Activated CD4-positive, CD25-positive, alpha-beta regulatory T cell treated with anti-CD3 and anti-CD28 coated beads, Interleukin-2, amount 50 U/mL, for 24 hours (primary cell): ENCODE results near the gene ST3GAL3.
"Not testable (repeated sequence)": the region's sequence is repeated elsewhere in the genome, so short reads cannot be mapped to it uniquely, and the experiment has no call there.

ENCODE experiments used
- ATAC-seq, 2 donors: fragments of 150-1000 bp; cut with Tn5 transposase; one replicate each; pipeline ENCODE4 v1.10.0; 2021; ENCODE audit warnings: mild to moderate bottlenecking in 1 of 2, moderate library complexity in 1 of 2

Gene ST3GAL3

DNA sequence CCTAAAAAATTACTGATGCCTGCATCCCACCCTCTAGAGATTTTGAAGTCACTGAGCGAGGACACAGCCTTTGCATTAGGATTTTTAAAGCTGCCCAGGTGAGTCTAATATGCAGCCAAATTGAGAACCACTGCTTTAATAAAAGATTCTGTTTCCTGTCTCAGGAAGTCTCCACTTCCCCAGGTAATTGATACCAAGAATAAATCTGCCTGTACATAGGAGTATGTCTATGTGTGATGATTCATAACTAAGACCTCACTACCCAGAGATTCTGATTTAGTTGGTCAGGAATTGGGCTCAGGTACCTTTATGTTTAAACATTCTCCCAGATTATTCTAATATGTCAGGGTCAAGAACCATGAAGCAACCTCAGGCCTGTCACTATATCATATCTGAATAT, 117.5 kb downstream of the ST3GAL3 start:
- no peak for ATAC-seq

DNA sequence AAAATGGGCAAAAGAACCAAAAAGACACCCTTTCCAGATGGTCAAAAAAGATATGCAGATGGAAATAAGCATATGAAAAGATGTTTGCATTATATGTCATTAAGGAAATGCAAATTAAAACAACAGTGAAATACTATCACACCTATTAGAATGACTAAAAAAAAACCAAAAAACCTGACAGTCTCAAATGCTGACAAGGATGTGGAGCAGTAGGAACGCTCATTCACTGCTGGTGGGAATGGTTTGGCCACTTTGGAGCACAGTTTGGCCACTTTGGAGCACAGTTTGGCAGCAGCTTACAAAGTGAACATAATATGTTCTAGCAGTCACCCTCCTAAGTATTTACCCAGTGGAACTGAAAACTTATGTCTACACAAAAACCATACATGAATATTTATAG, 121.2 kb downstream of the ST3GAL3 start:
- no peak for ATAC-seq

DNA sequence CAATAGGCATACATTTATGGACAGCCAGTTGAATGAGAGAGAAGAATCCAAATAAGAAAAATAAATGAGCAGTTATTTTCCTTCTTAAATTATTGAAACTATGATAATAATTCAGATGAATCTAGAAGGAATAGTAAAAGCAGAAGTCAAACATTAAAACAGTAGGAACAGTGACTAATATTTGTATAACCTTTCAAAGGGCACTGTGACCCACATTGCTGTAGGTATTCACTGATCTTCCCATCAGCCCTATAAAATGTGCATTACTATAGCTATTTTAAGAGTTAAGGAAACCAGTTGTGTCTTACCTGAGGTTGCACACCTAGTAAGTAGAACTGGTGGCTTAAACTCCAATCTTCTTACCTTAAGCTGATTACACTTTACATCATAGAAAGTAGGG, 123.5 kb downstream of the ST3GAL3 start:
- peak in 1 of 2 donors; percentile 44 for ATAC-seq

DNA sequence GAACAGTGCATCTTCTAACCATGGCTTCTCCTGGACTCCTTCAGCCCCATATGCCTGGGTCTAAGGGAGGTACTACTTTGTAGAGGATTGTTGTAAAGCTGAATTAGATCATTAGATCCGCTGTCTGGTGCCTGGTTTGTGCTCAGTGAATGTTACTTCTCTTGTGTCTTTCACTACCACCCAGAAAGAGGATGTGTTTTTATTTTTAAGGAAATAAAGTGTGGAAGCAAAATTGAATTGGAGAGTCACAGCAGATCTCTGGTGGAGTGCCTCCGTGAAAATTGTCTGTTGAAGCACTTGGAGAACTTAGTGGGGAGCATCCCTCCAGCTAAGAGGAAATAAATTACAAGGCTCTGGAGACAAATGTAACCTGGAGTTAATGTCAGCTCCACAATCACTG, 124.5 kb downstream of the ST3GAL3 start:
- ATAC-seq = no peak

DNA sequence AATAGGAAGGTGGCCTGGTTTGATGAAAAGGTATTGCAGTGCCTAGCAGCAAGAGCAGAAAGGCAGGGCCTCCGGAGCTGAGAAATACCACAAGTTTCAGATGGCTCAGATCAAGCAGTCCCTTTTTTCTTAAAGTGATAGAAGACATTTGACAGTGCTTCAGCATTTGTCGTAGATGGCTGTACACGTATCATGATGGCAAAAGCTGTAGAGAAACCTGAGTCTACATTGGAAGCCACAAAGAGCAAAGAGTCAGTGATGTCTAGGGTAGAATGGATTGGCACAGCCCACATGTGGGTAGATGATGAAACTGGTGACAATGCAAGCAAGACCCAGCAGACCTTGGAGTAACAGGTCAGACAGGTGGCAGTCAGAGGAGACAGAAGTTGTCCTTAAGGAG, 124.9 kb downstream of the ST3GAL3 start:
- ATAC-seq = peak; percentile 55 to 64

DNA sequence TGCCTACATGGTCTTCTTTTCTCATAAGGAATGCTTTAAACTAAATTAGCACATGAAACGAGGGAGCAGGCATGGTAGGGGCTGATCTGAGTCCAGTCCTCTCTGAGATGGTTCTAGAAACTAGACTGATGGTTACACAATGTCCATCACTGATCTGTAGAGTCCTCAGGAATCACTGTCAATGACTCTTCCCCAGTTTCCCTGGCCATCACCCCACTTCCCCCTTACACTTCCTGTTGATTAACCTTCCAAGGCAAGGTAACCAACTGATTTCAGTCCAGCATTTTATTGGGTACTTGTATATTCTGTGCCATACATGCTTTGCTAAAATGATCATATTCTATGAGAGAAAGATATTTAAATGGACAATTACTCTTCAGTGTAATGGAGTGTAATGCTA, 125.7 kb downstream of the ST3GAL3 start:
- no peak for ATAC-seq

DNA sequence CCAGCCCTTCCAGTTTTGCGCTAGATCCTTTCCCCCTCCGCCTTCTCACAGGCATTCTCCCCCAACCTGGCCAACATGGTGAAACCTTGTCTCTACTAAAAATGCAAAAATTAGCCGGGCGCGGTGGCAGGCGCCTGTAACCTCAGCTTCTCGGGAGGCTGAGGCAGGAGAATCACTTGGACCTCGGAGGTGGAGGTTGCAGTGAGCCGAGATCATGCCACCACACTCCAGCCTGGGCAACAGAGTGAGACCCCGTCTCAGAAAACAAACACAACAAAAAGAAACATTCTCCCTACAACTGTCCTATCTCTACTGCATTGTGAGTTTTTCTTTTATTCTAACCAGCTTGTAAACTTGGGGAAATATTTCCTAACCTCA, 126.6 kb downstream of the ST3GAL3 start:
- ATAC-seq = not testable (repeated sequence)

DNA sequence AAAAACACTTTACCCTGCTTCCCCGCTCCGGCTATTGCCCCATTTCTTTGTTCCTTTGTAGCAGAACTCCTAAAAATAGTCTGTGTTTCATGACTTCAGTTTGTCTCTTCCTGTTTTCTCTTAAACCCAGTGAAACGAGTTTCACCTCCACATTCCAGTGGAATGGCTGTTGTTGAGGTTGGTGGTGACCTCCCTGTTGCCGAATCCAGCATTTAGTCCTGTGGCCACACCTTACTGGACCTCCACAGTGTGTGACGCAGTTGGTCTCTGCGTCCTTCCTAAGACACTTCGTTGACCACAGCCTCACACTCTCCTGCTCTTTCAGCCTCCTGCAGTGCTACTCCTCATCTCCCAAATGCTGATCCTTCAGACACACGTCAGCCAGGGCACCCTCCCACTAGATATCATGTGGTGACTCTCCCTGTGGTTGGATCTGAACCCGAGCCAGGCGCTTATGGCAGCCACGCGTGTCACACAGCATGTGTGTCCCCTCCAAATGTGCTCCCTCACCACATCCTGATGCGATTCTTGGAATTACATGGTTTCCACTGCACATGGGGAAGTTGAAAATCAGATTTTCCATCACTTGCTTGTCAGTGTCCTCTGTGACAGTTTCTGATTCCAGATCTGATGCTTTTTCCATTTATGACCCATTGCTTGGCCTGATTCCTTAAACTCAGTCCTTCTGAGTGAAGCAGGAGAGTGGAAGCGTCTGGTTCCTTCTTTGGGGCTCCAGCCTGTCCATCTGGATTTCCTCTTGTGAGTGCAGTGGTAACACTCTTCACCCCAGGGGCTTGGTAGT, 127.1 kb downstream of the ST3GAL3 start:
- ATAC-seq = no peak

DNA sequence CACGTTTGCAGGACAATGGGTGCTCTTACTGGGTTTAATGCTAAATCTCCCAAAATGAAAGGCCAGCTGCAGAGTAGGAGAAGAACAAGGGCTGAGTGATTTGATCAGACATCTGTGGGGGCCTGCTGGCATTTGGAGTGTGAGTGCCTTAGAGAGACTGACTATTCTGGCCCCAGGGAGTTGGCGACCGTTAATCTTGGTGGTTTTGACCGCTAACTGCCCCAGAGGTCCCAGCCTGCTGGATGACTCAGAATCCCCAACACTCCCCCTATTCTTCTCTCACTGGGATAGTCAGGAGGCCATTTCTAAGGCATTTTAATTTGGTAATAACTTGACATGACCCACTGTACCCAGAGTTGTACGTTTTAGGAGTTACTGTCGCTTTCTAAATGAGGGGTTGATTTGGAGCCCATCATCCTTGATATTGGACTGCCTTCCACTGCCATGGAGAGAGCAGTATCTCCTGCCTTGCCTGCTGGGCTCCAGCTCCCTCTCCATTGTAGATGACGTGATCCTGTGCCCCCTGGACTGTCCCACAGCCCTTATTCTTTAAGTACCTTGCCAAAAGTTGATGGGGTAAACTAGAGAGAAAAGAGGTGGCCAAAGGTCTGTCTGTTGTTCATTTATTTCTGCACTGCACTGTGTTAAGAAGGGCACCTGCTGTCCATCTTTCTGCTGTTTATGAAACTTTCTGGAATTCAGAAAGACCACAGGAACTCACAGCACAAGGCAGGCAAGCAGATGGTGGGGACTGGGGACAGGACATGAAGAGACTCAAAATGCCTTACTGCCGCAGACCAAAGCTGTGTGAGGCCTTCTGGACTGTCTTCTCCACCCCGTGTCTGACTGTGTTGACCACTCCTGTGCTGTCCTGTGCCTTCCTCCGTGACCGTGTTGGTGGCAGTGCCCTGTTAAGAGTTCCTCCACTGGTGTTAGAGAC, 128.0 kb downstream of the ST3GAL3 start:
- no peak for ATAC-seq

DNA sequence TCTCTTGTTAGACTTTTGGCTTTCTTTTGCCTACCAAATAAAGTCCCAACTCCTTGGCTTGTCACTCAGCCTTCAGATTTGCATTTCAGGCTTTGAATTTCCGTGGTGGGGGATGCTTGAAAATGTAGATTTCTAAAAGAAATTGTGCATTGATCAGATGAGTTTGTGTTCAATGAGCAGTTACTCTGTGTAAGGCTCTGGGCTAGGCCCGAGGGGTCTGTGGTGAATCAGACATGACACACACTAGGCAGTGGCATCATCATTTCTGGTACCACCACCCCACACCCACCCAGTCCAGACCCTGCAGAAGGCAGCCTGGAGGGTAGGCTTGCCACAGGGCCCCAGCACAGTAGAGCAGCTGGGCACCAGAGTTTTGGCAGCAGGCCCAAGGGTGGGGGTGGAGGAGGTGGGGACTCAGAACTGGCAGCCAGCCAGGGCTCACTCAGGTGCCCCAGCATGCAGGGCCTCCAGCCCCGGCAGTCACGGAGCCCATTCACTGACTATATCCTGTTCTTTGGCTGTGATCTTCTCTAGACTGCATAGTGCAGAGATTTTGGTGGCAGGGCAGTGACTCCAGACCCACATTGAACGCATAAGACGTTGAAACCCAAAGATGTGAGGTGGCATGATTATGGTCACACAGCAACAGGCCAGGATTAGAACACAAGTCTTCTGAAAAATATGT, 129.1 kb downstream of the ST3GAL3 start:
- peak; percentile 78 to 80 for ATAC-seq

DNA sequence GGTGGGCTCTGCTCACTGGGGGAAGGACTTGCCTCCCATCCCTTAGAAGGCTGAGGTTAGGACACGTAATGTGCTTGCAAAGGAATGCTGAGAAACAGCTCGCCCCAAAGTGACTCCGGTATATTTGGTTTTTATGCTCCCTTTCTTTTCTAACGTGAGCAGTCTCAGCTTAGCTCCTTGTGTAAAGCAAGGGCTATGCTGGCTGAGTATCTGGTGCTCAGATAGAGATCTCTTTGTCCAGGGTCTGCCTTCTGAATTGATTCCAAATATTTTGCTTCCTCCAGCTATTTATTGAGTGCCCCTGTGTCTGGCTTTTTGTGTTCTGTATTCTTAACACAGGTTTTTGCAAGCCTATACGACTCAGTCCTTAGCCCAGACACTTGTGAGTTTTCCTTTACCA, 131.7 kb downstream of the ST3GAL3 start:
- no peak for ATAC-seq

DNA sequence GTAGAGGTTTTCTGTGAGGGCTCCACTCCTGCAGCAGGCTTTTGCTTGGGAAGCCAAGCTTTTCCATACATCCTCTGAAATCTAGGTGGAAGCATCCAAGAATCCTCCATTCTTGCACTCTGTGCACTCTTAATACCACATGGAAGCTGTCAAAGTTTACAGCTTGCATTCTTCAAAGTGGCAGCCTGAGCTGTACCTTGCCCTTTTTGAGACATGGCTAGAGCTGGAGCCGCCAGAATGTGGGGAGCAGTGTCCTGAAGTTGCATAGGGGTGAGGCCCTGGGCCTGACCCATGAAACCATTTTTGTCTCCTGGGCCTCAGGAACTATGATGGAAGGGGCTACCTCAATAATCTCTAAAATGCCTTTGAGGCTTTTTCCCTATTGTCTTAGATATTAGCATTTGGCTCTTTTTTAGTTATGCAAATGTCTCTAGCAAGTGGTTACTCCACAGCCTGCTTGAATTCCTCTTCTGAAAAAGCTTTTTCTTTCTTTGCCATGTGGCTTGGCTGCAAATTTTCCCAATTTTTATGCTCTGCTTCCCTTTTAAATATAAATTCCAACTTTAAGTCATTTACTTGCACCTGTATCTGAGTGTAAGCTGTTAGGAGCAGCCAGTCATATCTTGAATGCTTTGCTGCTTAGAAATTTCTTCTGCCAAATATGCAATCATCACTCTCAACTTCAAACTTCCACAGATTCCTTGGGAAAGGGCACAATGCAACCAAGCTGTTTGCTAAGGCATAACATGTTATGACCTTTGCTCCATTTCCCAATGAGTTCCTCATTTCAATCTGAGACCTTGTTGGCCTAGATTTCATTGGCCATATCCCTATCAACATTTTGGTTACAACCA, 134.2 kb downstream of the ST3GAL3 start:
- no peak for ATAC-seq

DNA sequence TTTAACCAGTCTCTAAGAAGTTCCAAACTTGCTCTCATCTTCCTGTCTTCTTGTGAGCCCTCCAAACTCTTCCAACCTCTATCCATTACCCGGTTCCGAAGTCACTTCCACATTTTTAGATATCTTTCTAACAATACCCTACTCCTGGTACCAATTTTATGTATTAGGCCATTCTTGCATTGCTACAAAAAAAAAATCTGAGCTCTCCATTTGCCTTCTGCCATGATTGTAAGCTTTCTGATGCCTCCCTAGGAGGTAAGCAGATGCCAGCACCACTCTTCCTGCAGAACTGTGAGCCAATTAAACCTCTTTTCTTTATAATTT, 134.8 kb downstream of the ST3GAL3 start:
- no peak for ATAC-seq

DNA sequence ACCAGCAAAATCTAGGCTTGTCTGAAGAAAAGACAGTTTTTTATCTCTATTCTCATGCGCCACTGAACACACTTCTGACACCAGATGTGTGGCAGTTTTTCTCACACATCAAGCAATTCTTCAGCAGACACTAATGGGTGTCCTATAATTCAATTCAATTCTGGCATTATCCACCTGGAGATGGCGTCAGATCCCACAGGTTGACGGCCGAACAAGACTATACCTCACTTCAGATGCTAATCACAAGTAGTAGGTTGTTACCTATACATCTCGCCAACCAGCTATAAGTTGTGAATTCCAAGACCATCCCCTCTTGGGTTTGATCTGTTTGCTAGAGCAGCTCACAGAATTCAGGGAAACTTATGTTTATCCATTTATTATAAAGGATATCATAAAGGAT, 136.3 kb downstream of the ST3GAL3 start:
- no peak for ATAC-seq

DNA sequence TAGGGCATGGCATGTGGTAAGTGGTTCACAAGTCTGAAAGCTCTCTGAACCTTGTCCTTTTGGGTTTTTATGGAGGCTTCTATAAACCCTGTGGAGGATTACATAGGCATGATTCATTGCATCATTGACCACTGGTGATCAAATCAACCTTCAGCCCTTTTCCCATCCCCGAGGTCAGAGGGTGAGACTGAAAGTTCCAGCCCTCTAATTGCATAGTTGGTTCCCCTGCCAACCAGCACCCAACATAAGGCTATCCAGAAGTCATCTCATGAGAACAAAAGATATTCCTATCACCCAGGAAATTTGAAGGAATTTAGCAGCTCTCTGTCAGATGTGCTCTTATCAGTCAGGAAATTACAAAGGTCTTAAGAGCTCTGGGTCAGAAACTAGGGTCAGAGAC, 136.8 kb downstream of the ST3GAL3 start:
- no peak for ATAC-seq

DNA sequence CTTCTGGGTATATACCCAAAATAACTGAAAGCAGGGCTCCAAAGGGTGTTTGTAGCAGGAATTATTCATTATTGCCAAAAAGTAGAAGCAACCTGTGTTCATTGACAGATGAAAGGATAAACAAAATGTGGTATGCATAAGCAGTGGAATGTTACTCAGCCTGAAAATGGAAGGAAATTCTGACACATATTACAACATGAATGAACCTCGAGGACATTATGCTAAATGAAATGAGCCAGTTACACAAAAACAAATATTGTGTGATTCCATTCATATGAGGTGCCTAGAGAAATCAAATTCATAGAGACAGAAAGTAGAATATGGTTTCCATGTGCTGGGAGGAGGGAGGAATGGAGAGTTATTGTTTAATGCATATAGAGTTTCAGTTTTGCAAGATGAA, 140.0 kb downstream of the ST3GAL3 start:
- ATAC-seq = no peak

DNA sequence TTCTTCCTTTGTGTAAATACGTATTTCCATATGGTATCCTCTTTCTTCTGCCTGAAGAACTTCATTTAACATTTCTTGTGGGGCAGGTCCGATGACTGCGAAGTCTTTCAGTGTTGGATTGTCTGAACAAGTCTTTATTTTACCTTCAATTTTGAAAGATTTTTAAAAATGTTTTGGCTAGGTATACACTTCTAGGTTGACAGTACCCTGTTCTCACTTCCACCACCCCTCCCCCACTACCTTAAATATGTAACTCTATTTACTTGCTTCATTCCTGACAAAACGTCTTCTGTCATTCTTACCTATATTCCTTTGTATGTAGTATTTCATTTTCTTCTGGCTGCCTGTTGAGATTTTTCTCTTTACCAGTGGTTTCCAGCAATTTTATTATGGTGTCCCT, 140.5 kb downstream of the ST3GAL3 start:
- ATAC-seq = no peak

DNA sequence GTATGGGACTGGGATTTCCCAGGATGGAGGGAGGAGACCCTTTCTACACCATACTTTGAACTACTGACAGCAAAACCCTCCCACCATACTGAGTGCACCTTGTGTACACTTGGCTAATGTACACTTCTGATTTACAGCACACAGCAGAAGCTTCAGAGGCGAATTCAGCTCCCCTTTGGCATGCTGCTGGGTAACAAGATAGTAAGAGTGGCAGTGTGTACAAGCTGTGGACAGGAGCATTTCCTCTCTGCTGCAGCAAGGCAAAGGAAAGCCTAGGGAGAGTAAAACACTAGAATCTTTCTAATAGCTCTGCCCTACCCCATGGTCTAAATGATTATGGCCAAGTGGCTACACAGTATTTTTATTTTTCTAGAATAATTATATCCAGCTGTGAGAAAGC, 142.3 kb downstream of the ST3GAL3 start:
- no peak for ATAC-seq

DNA sequence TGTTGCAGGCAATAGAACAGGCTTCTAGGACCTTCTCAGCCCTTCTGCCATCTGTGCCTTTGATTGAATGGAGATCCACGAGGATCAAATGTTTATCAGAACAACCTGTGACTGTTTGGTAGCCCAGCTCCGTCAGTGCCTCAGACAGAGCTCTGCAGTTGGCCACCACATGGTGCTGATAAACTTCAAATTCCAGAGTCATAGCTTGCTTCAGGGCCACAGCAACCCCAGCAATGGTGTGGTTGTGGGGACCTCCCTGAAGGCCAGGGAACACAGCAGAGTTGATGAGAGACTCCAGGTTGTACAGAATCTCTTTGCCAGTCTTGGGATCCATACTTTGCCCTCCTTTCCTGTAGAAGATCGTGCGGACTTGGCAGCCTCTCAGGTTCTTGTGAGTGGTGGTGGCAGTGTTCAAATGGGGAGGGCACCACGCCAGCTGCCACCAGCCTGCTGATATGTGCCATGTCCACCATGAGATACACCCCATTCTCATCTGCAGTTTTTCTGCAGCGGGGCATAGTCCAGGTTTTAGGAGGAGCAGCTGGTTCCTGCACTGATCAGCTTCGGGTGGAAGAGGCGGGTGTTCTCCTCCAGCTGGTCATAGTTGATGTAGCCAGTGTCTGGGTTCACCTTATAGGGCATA, 143.4 kb downstream of the ST3GAL3 start:
- no peak for ATAC-seq

DNA sequence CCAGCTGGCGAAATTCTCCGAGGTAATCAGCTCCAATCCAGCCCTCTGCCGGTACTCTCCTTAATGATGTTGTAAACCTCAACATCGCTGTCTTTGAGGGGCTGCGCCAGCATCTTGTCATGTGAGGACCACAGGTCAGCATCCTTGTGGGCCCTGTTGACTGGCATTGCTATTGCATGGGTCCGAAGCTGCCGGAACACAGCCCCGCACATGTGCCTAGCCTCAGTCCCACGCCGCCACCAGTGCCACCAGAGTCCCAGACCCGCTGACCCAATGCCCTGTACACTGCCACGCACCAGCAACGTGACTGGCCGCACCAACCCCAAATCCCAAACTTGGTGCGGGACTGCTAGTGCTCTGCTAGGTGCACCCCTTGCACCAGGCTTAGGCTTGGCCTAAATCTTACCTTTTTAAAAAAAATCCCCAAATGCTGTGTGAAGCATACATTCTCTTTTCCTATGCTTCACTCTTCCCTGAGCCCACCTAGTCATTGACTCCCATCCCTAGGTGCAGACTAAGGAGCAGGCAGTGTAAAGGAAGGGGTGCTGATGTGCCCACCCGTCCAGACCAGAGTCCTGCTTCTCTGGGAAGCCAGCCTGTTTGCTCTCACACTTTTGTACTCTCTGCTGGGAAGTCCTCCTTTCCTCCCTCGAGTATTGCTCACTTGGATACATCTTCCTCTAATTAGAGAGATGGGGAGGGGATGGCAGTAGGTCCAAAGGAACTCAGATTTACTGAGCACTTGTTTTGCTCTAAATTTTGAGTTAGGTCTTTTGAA, 144.4 kb downstream of the ST3GAL3 start:
- no peak for ATAC-seq
